ENCODE results near the gene CDK5RAP3.

CDK5RAP3 gene

GRCh38 chr17:47949197-47949759 is 21.6 kb upstream of the CDK5RAP3 start:
- ATAC-seq = peak; percentile 67
- peak; percentile 92 for DNase-seq

- DNase-seq (no peak), ATAC-seq (no peak)
These were observed 21.0 kb upstream of the CDK5RAP3 start for GRCh38 chr17:47949946-47950345.

DNA sequence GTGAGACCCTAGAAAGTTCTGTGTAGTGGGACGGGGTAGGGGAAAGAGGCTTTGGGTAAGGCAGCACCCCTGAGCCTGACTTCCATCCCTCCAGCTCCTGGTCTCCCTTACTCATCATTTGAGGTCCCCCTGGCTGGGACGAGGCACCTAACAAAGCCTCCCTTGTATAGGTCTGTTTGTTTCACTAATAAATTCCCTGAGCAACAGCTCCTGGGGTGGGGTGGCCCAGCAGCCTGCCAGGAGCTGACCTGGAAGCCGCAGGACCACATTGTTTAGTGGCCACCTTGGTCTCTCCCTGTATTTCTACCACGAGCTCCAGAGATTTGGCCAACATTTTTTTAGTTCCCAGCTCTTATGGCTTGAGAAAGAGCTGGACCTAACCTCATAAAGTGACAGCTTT is 20.5 kb upstream of the CDK5RAP3 start:
- DNase-seq = no peak
- no peak for ATAC-seq

GRCh38 chr17:47952171-47953021 is 18.5 kb upstream of the CDK5RAP3 start:
- ATAC-seq = no peak
- no peak for DNase-seq

DNA sequence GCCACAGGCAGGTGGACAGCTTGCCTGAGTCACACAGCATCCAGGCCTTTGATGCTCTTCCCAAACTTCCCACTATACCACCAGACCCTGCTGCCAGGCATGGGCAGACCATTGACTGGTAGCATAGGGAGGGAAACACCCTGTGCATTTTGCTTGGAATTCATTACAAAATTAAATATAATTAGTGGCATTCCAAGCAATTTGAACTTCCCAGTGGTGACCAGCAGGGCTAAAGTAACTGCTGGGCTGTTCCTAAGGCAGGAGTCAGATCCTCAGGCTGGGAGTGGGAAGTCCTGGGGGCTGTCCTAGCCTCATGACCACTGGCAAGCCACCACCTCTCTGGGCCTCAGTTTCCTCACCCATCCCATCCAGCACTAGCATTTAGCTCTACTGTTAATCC is 17.0 kb upstream of the CDK5RAP3 start:
- no peak for DNase-seq
- no peak for ATAC-seq

DNA sequence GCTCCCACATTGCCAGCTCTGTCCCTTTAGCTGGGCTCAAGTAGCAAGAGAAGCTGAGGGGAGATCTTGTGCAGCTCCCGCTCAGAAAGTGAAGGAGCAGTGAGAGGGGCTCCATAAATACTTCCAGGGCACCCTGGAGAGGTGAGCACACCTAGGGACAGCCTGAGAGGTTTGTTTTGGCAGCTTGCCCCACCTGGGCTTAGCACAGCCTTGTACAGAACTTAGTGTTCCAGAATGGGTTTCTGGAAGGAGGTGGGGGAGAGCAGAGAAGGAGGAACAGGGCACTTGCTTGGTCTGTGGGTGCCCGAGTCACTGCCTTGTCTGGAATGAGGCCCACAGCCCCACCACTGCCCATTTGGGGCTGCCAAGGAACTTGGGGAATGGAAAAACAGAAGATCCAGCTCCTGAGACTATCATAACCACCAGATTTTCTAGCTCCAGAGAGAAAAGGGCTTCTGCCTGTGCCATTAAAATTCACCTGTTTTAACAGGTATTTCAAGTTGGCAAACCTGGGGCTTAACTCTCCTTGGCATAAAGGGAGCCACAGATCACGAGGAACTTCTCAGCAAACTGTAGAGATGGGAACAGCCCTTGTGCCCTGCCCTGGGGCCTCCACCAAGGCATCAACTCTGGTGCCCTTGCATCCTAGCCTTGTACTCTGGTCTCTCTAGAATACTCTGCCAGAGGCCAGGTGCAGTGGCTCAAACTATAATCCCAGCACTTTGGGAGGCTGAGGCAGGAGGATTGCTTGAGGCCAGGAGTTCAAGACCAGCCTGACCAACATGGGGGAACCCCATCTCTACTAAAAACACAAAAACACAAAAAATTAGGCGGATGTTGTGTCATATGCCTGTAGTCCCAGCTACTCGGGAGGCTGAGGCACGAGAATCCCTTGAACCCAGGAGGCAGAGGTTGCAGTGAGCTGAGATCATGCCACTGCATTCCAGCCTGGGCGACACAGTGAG is 15.1 kb upstream of the CDK5RAP3 start:
- no peak for DNase-seq
- ATAC-seq = no peak

GRCh38 chr17:47956791-47957590 is 13.9 kb upstream of the CDK5RAP3 start:
- ATAC-seq (no peak), DNase-seq (no peak)

- ATAC-seq (no peak), DNase-seq (no peak)
These were observed 13.1 kb upstream of the CDK5RAP3 start, which contains the start of gene PRR15L for GRCh38 chr17:47957591-47958490. Gene PRR15L, minus strand, starts transcription at chr17:47957883. Its CDS starts 4,649 bp downstream, at chr17:47953234.

GRCh38 chr17:47959825-47960655 is 10.9 kb upstream of the CDK5RAP3 start:
- no peak for DNase-seq
- no peak for ATAC-seq

DNA sequence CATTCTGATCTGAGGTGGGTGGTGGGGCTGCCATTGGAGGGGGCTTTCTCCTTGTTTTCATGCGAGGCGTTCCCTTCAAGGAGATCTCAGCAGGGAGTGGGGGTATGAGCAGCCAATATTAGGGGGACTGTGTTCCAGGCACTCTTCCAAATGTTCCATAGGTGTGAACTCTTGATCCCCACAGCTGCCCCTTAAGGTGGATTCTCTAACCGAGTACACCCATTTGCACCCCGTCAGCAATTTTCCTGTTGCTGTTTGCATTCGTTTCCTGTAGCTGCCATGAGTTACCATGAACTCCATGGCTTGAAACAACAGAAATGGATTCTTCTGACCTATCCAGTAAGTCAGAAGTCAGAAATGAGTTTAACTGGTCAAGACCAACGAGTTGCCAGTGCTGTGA is 9.5 kb upstream of the CDK5RAP3 start:
- DNase-seq (no peak), ATAC-seq (no peak)

DNA sequence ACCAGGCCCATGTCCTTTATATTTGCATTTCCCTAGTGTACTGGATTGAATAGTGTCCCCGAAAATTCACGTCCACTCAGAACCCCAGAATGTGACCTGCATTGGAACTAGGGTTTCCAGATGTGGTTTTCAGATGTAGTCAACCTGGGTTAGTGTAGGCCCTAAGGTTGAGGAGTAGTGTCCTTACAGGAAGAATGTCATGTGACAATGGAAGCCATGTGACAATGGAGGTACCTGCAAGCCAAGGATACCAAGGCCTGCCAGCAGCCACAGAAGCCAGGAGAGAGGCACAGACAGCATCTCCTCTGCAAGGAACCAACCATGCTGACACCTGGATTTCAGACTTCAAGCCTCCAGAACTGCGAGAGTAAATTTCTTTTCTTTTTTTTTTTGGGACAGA is 8.0 kb upstream of the CDK5RAP3 start:
- ATAC-seq (no peak), DNase-seq (no peak)

GRCh38 chr17:47964856-47965255 is 6.1 kb upstream of the CDK5RAP3 start:
- ATAC-seq (no peak), DNase-seq (no peak)

DNA sequence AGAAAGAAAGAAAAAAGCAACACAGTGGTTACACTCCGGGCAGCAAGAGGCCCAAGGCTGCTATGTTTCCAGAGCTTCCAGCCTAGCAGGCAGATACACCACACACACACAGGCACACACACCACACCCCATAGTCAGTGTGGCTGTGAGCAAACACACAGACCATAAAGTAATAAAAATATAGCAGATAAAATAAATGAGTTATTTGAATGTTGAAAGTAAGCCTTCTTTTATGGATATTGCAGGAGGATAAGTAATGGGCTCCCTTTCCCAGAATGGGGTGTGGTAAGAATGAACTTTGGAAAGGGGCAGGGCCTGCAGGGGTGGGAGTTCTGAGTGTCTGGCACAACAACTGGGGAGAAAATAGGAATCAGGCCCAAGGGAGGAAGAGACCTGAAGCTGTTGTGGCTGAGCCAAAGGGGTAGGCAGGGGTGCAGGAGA is 4.8 kb upstream of the CDK5RAP3 start:
- no peak for DNase-seq
- no peak for ATAC-seq

DNA sequence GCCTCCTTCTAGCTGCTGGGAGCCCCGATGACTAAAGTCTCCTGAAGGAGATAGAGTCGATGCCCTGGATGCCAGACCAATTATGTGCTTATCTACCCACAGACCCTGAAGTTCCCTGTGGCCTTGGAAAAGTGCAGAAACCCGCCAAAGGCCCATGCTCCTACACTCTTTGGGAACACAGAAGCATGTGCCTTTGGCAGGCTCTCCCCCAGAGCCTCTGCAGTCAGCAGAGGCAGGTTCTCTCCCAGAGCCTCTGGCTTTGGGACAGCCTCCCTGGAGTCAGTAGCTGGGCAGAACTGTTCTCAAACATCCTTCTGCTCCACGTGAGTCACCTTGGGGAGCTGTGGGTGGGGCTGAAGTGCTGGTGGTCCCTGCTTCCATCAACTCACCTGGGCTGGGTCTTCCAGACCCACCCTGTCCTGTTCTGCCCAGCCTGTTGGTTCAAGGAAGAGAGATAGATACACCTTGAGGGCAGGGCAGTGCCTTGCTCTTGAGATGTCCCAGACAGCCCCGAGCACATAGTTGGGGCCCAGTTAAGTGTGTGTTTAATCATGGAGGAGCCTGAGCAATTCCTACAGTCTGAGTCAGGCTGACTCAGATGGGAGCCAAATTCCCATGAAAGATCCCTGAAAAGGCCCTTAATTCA is 3.2 kb upstream of the CDK5RAP3 start:
- no peak for DNase-seq
- no peak for ATAC-seq

DNA sequence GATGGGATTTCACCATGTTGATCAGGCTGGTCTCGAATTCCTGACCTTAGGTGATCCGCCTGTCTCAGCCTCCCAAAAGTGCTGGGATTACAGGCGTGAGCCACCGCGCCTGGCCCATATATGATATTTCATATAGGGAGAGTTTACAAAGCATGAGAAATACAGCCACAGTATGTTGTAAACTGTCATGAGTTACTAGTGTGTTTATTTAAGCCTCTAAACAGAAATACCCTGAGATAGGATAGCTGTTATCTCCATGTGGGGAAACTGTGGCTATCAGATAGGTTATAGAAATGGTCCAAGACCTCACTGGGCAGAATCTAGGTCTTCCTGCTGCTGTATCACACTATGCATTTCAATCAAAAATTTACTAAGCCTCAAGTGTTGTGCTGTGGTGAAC is 2.1 kb upstream of the CDK5RAP3 start:
- DNase-seq = no peak
- no peak for ATAC-seq

- ATAC-seq = no peak
- DNase-seq = no peak
These were observed 786 bp upstream of the CDK5RAP3 start for GRCh38 chr17:47969930-47970724.

DNA sequence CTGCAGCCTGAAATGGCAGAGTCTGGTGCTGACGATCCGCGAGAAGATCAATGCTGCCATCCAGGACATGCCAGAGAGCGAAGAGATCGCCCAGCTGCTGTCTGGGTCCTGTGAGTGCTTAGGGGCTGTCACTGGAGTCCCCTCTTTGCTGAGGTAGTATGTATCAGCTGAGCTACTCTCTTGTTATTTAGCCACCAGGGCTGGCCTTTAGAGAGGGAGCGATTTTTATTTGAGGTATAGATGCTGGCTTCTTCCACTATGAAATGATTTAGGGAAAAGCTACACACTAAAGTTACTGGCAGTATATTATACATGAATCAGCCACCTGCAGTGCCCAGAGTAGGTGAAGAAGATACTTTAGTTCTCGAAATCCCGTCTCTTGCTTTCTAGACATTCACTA is 2.6 kb downstream of the CDK5RAP3 start:
- ATAC-seq = no peak

GRCh38 chr17:47975189-47975822 is 4.4 kb downstream of the CDK5RAP3 start:
- DNase-seq (no peak), ATAC-seq (no peak)

More for the DNA sequence above, 2.6 kb downstream of the CDK5RAP3 start:
- DNase-seq = no peak

Data from stimulated activated naive CD8-positive, alpha-beta T cell treated with anti-CD3 and anti-CD28 coated beads, Interleukin-15, Interleukin-2, amounts not matched to agents 100 U/mL and 50 U/mL, for 24 hours (primary cell).